Tibial artery (tissue), 4 donors: ENCODE data around the gene RAB6D.
"Not testable (repeated sequence)": the region's sequence is repeated elsewhere in the genome, so short reads cannot be mapped to it uniquely, and the experiment has no call there.

Source experiments
- DNase-seq, 2 donors: peaks; one replicate each; pipeline ENCODE4 v3.0.0-alpha.2; 2019
- H3K27ac ChIP-seq, 2 donors: fragments of 200-600 bp; sonication (generic) in 1 of 2; 1 replicate in 1 of 2; 2 replicates in 1 of 2; pipeline ENCODE4 v1.5.1; 2018 to 2019; ENCODE audit warnings: mild to moderate bottlenecking in 1 of 2
- H3K27me3 ChIP-seq, 2 donors: fragments of 200-600 bp; sonication (generic) in 1 of 2; one replicate each; pipeline versions ENCODE4 v1.5.1 to v1.6.0; 2016 to 2019
- H3K36me3 ChIP-seq, 3 donors: fragments of 200-600 bp; sonication (generic) in 2 of 3; one replicate each; pipeline ENCODE4 v1.5.1; 2016 to 2019; ENCODE audit warnings: mild to moderate bottlenecking in 2 of 3
- H3K4me1 ChIP-seq, 4 donors: fragments of 200-600 bp; sonication (generic) in 2 of 4; 1 replicate in 3 of 4; 2 replicates in 1 of 4; pipeline ENCODE4 v1.5.1; 2016 to 2019
- H3K4me3 ChIP-seq, 2 donors: fragments of 200-600 bp; sonication (generic) in 1 of 2; 1 replicate in 1 of 2; 2 replicates in 1 of 2; pipeline ENCODE4 v1.5.1; 2018 to 2019; ENCODE audit warnings: mild to moderate bottlenecking in 2 of 2
- H3K9me3 ChIP-seq, 3 donors: fragments of 200-600 bp; sonication (generic) in 1 of 3; one replicate each; pipeline ENCODE4 v1.5.1; 2016 to 2019
- CTCF ChIP-seq, 2 experiments: fragments of 200-600 bp in 1 of 2; fragments of 450-650 bp in 1 of 2; IDR thresholded peaks; one replicate each; pipeline ENCODE4 v1.5.1; 2017 to 2019; ENCODE audit warnings: antibody characterized with exemption in 2 of 2, mild to moderate bottlenecking in 1 of 2, moderate library complexity in 1 of 2
- intact Hi-C: fragments of 100-400 bp; cut with DNase I; formaldehyde crosslinking; loops from one replicate; pipeline ENCODE4 v1.15.0; 2023; ENCODE audit warnings: low total_unique reads

RAB6D gene

GRCh38 chr2:131363703-131364186, at the start of gene RAB6D:
Gene RAB6D, minus strand, starts transcription at chr2:131364168. Its CDS starts 448 bp downstream, at chr2:131363720.
- DNase-seq, H3K9me3 ChIP-seq, H3K27ac ChIP-seq, H3K4me1 ChIP-seq, H3K36me3 ChIP-seq, intact Hi-C loops: not testable (repeated sequence)
- peaks cover 0 to 21% of the 10 kb centered on the region in 2 donors for H3K27me3 ChIP-seq
- peak within 1 kb of the TSS in 1 of 2 donors; percentile 34 for H3K4me3 ChIP-seq

DNA sequence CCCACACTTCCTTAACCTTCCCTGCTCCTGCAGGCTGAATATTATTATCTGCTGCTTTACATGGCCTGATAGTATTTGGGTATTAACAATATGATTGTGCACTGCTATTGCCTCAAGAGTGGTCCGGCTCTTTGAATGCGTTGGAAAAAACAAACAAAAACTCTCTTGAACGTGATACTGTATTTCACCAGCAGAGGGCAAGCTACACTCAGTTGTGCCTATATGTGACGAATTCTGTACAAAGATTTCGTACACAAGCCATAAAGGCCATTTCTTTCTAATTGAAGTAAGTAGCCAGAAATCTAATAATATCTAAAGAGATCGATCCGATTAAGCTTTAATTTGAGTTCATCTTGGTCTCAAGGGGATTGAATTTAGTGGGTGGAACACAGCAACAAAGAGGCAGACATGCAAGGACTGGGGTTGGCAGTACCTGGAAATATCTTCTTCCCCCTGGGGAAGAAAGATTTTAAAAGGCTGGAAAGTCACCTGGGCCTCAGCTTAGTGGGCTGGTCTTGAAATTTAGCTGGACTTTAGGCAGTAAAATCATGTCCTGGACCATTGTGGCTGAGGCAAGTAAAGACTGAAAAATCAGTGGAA, 49.3 kb upstream of the RAB6D start:
- intact Hi-C loops: no loop called here
- Histone ChIP-seq H3K9me3 (no peaks in the 10 kb centered on the region), H3K36me3 (no peaks in the 10 kb centered on the region), H3K4me1 (no peaks in the 10 kb centered on the region), H3K4me3 (no peak overlapping the region), H3K27ac (no peak overlapping the region), H3K27me3 (peaks cover 0 to 30% of the 10 kb centered on the region in 2 donors)
- peak; percentile 66 to 67 for TF ChIP-seq CTCF (IDR thresholded peaks at IDR 0.05)
- DNase-seq: no peak

DNA sequence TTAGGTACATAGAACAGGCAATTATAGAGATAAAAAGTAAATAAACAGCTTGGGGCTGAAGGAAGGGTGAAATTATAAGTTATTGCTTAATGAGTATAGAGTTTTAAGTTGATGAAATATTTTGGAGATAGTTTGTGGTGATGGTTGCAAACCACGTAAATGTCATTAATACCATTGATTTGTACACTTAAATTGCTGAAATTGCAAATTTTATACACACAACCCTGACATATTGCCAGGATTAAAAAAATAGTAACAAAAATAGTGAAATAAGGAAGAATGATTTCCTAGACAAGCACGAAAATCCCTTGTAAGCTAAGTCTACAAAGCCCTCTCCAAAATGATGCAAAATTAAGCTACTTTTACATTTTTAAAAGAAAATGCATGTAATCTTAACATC, 46.2 kb upstream of the RAB6D start:
- H3K4me3 ChIP-seq: no peak overlapping the region
- intact Hi-C loops: no loop called here
- no peak for TF ChIP-seq CTCF (IDR thresholded peaks at IDR 0.05)
- H3K27me3 ChIP-seq: peaks cover 0 to 34% of the 10 kb centered on the region in 2 donors
- no peaks in the 10 kb centered on the region for H3K36me3 ChIP-seq
- no peaks in the 10 kb centered on the region for H3K4me1 ChIP-seq
- no peaks in the 10 kb centered on the region for H3K9me3 ChIP-seq
- H3K27ac ChIP-seq: no peak overlapping the region
- no peak for DNase-seq

- peaks cover 0 to 30% of the 10 kb centered on the region in 2 donors for H3K27me3 ChIP-seq
- DNase-seq: no peak
- TF ChIP-seq CTCF (IDR thresholded peaks at IDR 0.05): no peak
- no peaks in the 10 kb centered on the region for H3K36me3 ChIP-seq
- no peak overlapping the region for H3K4me3 ChIP-seq
- intact Hi-C loops: no loop called here
- no peak overlapping the region for H3K27ac ChIP-seq
- H3K9me3 ChIP-seq: no peaks in the 10 kb centered on the region
- H3K4me1 ChIP-seq: no peaks in the 10 kb centered on the region
Measured at GRCh38 chr2:131408778-131409177, 44.8 kb upstream of the RAB6D start.

DNA sequence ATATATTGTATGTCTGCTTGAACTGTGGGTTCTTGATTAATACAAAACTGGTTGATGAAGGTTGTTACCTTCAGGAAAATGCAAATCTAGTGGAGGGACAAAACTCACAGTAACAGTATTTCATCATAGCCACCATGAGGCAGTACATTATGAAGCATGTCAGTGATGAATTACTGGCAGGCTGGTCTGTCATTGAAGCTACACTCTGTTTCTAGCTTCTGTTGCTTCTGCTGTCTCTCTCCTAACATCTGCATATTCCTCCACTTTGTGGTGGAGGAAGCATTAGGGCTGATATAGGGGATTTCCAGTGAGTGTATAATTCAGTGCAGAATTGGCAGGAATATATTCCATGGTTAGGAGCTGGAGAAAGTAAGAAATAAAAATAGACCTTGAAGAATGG, 44.2 kb upstream of the RAB6D start:
- no peak overlapping the region for H3K27ac ChIP-seq
- no peak for DNase-seq
- intact Hi-C loops: no loop called here
- H3K27me3 ChIP-seq: peaks cover 0 to 25% of the 10 kb centered on the region in 2 donors
- no peaks in the 10 kb centered on the region for H3K36me3 ChIP-seq
- no peaks in the 10 kb centered on the region for H3K9me3 ChIP-seq
- H3K4me1 ChIP-seq: no peaks in the 10 kb centered on the region
- no peak for TF ChIP-seq CTCF (IDR thresholded peaks at IDR 0.05)
- H3K4me3 ChIP-seq: no peak overlapping the region

GRCh38 chr2:131404753-131405152, 40.8 kb upstream of the RAB6D start:
- intact Hi-C loops: no loop called here
- TF ChIP-seq CTCF (IDR thresholded peaks at IDR 0.05): no peak
- DNase-seq: no peak
- Histone ChIP-seq H3K27me3 (peaks cover 0 to 28% of the 10 kb centered on the region in 2 donors), H3K27ac (no peak overlapping the region), H3K36me3 (no peaks in the 10 kb centered on the region), H3K9me3 (no peaks in the 10 kb centered on the region), H3K4me1 (no peaks in the 10 kb centered on the region), H3K4me3 (no peak overlapping the region)
